Hepatocyte (in vitro differentiated cells): ENCODE data around the gene GMPPB. TPM values are rescaled to one million over a fixed set of nuclear protein-coding genes. Genes with fewer than 3 reads are reported as not detected.
"Not testable (repeated sequence)": the region's sequence is repeated elsewhere in the genome, so short reads cannot be mapped to it uniquely, and the experiment has no call there.

Experiments used
- DNase-seq: peaks from one replicate; pipeline ENCODE4 v3.0.0-alpha.2; 2016; ENCODE audit warnings: low spot score
- H2AFZ ChIP-seq: fragments of 200-600 bp; sonication (generic); 2 replicates; pipeline ENCODE4 v1.6.0; 2016; ENCODE audit warnings: antibody characterized with exemption, mild to moderate bottlenecking
- H3K27ac ChIP-seq: fragments of 200-600 bp; sonication (generic); 2 replicates; pipeline ENCODE4 v1.5.1; 2016; ENCODE audit warnings: mild to moderate bottlenecking
- H3K27me3 ChIP-seq: fragments of 200-600 bp; sonication (generic); 2 replicates; pipeline ENCODE4 v1.6.1; 2016
- H3K36me3 ChIP-seq: fragments of 200-600 bp; sonication (generic); replicated peaks from 2 replicates; pipeline ENCODE4 v1.5.1; 2016; ENCODE audit warnings: low read depth; ENCODE audit not compliant: insufficient read depth
- H3K4me1 ChIP-seq: fragments of 200-600 bp; sonication (generic); 2 replicates; pipeline ENCODE4 v1.5.1; 2016; ENCODE audit warnings: mild to moderate bottlenecking, moderate library complexity; ENCODE audit not compliant: insufficient read depth
- H3K4me2 ChIP-seq: fragments of 200-600 bp; sonication (generic); 2 replicates; pipeline ENCODE4 v1.6.0; 2016
- H3K4me3 ChIP-seq: fragments of 200-600 bp; sonication (generic); 2 replicates; pipeline ENCODE4 v1.5.1; 2016; ENCODE audit warnings: mild to moderate bottlenecking
- H3K79me2 ChIP-seq: fragments of 200-600 bp; sonication (generic); 2 replicates; pipeline ENCODE4 v1.6.0; 2017; ENCODE audit warnings: mild to moderate bottlenecking
- H3K9me2 ChIP-seq: fragments of 200-600 bp; sonication (generic); replicated peaks from 2 replicates; pipeline ENCODE4 v1.6.0; 2017; ENCODE audit warnings: mild to moderate bottlenecking; ENCODE audit not compliant: insufficient read depth
- H3K9me3 ChIP-seq: fragments of 200-600 bp; sonication (generic); 2 replicates; pipeline ENCODE4 v1.5.1; 2016; ENCODE audit warnings: low read depth, mild to moderate bottlenecking
- H4K20me1 ChIP-seq: fragments of 200-600 bp; sonication (generic); 2 replicates; pipeline ENCODE4 v1.6.0; 2016; ENCODE audit warnings: mild to moderate bottlenecking; ENCODE audit not compliant: insufficient read depth, poor library complexity, severe bottlenecking
- EZH2 ChIP-seq: fragments of 200-600 bp; sonication (generic); IDR thresholded peaks from 2 replicates; pipeline ENCODE4 v1.6.1; 2016; ENCODE audit warnings: antibody characterized with exemption, mild to moderate bottlenecking, borderline replicate concordance
- EZH2phosphoT487 ChIP-seq: fragments of 200-600 bp; sonication (generic); IDR thresholded peaks from one replicate; pipeline ENCODE4 v1.6.1; 2018; ENCODE audit warnings: antibody characterized with exemption, mild to moderate bottlenecking, low read depth, moderate library complexity; ENCODE audit not compliant: unreplicated experiment, severe bottlenecking
- WGBS: methylation state at CpG from one replicate; pipeline ENCODE4 v1.1.6; 2016; ENCODE audit warnings: low lambda C conversion rate; ENCODE audit errors: missing lambda C conversion rate; 5-methylcytosine and 5-hydroxymethylcytosine counted together
- polyA plus RNA-seq: library from polyadenylated mRNA; unstranded; fragments of >200 nt; fragmentation: Nextera tagmentation; extraction: Ambion mirVana; gene quantifications from 2 replicates; pipeline ENCODE4 v1.2.1, GENCODE V29; 2016
- total RNA-seq: library from RNA; depleted of rRNA; stranded (reverse); fragments of >200 nt; gene quantifications from 2 replicates; pipeline ENCODE4 v1.2.3, GENCODE V29; 2014
- TF ChIP-seq, protein P1 (sequence below): fragments of 200-600 bp; sonication (generic); IDR thresholded peaks from 2 replicates; pipeline ENCODE4 v1.5.1; 2016; ENCODE audit warnings: antibody characterized with exemption, mild to moderate bottlenecking; ENCODE audit not compliant: poor library complexity

The GMPPB gene
- total and polyA plus RNA-seq, 2 experiments from 2014 or later = 24.3 to 41.0 TPM

- Histone ChIP-seq H3K4me1 (peaks cover 6% of the 10 kb centered on the region), H4K20me1 (peaks cover 47% of the 10 kb centered on the region)
- TF ChIP-seq, protein P1, sequence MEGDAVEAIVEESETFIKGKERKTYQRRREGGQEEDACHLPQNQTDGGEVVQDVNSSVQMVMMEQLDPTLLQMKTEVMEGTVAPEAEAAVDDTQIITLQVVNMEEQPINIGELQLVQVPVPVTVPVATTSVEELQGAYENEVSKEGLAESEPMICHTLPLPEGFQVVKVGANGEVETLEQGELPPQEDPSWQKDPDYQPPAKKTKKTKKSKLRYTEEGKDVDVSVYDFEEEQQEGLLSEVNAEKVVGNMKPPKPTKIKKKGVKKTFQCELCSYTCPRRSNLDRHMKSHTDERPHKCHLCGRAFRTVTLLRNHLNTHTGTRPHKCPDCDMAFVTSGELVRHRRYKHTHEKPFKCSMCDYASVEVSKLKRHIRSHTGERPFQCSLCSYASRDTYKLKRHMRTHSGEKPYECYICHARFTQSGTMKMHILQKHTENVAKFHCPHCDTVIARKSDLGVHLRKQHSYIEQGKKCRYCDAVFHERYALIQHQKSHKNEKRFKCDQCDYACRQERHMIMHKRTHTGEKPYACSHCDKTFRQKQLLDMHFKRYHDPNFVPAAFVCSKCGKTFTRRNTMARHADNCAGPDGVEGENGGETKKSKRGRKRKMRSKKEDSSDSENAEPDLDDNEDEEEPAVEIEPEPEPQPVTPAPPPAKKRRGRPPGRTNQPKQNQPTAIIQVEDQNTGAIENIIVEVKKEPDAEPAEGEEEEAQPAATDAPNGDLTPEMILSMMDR = no peak
- TF ChIP-seq EZH2 (no peak), EZH2phosphoT487 (no peak)
Measured at GRCh38 chr3:49754536-49754935, 30.8 kb upstream of the GMPPB start.

DNA sequence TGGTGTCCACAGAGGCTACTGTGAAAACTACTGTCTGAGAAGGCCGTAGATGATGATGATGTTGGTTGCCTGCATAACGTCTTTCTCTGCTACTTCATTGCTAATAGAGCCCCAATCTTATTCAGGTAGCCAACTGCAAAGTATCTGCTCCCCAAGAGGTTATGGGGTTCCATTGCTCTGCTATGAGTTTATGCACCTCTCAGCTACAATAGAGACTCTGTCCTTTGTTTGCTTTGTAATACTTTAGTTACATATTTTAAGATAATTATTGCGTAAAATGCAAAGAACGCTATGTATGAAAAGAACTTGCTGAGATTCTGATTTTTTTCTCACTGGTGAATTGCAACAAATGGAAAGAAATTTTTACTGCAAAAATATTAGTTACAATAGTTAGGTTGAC, 27.8 kb upstream of the GMPPB start:
- Histone ChIP-seq H3K9me3 (no peaks in the 10 kb centered on the region), H3K4me2 (no peak overlapping the region), H3K4me3 (no peak overlapping the region), H3K27ac (peak overlapping the region; percentile 73), H4K20me1 (peaks cover 20% of the 10 kb centered on the region), H3K4me1 (peaks cover 6% of the 10 kb centered on the region), H3K36me3 (no peaks in the 10 kb centered on the region), H2AFZ (no peak overlapping the region), H3K79me2 (peaks cover 83% of the 10 kb centered on the region), H3K27me3 (no peaks in the 10 kb centered on the region), H3K9me2 (no peaks in the 10 kb centered on the region)
- DNase-seq = no peak
- TF ChIP-seq EZH2 = no peak
- TF ChIP-seq, protein P1 = no peak
- TF ChIP-seq EZH2phosphoT487 = no peak
- WGBS = 87% methylated on average over 4 of the region's 4 CpGs

More at GRCh38 chr3:49754536-49754935, 30.8 kb upstream of the GMPPB start:
- Histone ChIP-seq H3K9me3 (no peaks in the 10 kb centered on the region), H3K27me3 (no peaks in the 10 kb centered on the region), H3K4me3 (no peak overlapping the region), H3K36me3 (no peaks in the 10 kb centered on the region), H3K27ac (no peak overlapping the region), H3K4me2 (no peak overlapping the region), H3K79me2 (peaks cover 94% of the 10 kb centered on the region), H3K9me2 (no peaks in the 10 kb centered on the region), H2AFZ (no peak overlapping the region)
- 100% methylated on average over 1 of the region's 1 CpG for WGBS
- no peak for DNase-seq

GRCh38 chr3:49750056-49750455, 26.3 kb upstream of the GMPPB start:
- Histone ChIP-seq H3K4me2 (no peak overlapping the region), H3K9me3 (no peaks in the 10 kb centered on the region), H4K20me1 (peaks cover 18% of the 10 kb centered on the region), H3K27ac (peak overlapping the region; percentile 73), H3K36me3 (no peaks in the 10 kb centered on the region), H2AFZ (no peak overlapping the region), H3K4me1 (peaks cover 6% of the 10 kb centered on the region), H3K79me2 (peaks cover 83% of the 10 kb centered on the region), H3K27me3 (no peaks in the 10 kb centered on the region), H3K4me3 (no peak overlapping the region), H3K9me2 (no peaks in the 10 kb centered on the region)
- TF ChIP-seq, protein P1 = no peak
- no peak for TF ChIP-seq EZH2
- no peak for TF ChIP-seq EZH2phosphoT487
- no peak for DNase-seq
- WGBS = 90% methylated on average over 4 of the region's 4 CpGs

DNA sequence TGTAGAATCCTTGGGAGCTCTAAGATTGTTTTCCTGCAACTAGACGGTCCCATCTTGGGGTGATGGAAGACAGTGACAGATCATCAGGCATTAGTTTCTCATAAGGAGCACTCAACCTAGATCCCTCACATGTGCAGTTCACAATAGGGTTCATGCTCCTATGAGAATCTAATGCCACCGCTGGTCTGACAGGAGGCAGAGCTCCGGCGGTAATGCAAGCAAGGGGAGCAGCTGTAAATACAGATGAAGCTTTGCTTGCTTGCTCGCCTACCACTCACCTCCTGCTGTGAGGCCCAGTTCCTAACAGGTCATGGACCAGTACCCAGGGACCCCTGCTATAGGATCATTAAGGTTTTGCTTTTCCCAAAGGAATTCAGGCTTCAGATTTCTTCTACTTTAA, 25.1 kb upstream of the GMPPB start:
- not testable (repeated sequence) for H2AFZ ChIP-seq, H3K4me1 ChIP-seq, H3K9me2 ChIP-seq, H3K36me3 ChIP-seq, H3K9me3 ChIP-seq, H3K4me2 ChIP-seq, DNase-seq, H4K20me1 ChIP-seq, H3K4me3 ChIP-seq, H3K27me3 ChIP-seq
- peak overlapping the region; percentile 67 for H3K27ac ChIP-seq
- peaks cover 81% of the 10 kb centered on the region for H3K79me2 ChIP-seq
- 87% methylated on average over 5 of the region's 5 CpGs for WGBS
